ENCODE results near the gene TMEM129.

Gene TMEM129, protein sequence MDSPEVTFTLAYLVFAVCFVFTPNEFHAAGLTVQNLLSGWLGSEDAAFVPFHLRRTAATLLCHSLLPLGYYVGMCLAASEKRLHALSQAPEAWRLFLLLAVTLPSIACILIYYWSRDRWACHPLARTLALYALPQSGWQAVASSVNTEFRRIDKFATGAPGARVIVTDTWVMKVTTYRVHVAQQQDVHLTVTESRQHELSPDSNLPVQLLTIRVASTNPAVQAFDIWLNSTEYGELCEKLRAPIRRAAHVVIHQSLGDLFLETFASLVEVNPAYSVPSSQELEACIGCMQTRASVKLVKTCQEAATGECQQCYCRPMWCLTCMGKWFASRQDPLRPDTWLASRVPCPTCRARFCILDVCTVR

DNA sequence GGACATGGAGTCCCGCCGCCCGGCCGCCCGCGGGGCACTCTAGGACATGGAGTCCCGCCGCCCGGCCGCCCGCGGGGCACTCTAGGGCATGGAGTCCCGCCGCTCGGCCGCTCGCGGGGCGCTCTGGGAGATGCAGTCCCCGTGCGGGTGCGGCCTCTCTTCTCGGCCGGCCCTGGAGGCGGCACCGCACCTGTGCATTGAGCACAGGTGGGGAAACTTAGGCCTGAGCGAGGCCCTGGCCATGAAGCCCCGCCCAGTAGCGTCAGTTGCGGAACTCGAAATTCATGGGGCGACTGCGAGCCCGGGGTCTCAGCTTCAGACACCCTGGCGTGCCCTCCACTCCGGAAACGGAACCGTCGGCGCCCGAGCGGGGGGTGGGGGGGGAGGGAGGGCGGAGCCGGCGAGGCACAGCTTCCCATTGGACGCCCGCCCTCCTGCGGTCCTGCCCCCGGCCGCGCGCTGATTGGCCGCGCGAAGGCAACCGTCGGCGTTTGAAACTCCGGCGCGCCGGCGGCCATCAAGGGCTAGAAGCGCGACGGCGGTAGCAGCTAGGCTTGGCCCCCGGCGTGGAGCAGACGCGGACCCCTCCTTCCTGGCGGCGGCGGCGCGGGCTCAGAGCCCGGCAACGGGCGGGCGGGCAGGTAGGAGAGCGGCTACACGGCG is at the start of gene TMEM129, which contains the start of gene TACC3:
TMEM129 (minus strand) TSS at position 321 of the 663 bp plus-strand sequence. CDS start 486 bp downstream, outside the sequence.
TACC3 (plus strand) TSS at position 519 of the 663 bp plus-strand sequence. CDS start 1,901 bp downstream, outside the sequence.
- FAIRE-seq, result no peak

DNA sequence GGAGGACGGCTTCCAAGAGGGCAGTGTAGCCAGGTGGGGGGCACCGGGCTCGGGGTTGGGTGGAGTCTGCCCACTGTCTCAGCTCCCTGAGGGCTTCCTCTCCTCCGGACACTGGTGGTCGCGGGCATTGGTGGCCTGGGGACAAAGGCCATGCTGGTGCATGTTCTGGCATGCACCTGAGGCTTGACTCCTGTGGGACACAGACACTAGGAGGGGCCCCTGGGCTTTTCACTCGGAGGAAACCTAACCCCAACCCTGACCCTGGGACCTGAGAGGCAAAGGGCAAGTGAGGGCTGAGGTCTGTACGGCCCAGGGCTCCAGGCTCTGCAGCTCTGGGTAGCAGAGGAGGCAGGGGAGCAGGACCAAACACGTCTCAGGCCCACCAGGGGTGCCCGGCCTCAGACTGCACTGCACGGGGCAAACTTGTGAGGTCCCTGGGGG is 49.7 kb upstream of the TMEM129 start:
- no peak for FAIRE-seq

DNA sequence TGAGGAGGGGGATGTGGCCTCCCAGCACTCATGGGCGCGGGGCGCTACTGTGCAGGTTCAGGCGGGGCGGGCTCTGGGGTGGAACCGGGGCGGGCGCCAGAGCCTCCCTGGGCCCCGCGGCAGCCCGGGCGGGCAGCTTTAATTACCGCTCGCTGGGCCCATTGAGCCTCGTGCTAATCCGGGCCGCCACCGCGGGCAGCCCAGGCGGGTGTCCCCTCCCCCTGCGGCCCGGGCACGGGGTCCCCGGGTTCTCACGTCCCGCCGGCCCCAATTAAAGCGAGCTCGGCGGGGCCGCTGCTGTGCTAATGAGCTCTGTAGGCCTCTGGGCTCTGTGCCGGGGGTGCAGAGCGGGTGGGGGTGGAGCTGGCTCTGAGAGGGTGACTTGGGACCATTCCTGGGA is 49.1 kb upstream of the TMEM129 start:
- no peak for FAIRE-seq

DNA sequence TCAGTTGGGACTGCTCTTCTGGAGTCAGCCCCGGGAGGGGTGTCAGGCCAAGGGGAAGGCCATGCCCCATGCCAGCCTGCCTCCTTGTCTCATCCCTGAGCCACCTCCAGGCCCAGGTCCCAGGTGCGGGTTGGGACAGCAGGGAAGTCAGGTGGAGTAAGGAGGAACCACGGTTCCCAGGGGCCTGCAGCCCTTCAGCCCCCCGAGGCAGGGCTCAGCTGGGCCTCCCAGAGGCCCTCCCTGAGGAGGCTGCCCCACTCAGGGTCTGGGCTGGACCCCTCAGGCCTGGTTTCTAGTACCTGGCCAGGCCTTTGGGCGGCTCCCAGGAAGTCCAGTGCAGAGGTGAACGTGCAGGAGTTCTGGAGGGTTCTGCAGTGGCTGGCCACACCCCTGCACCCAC is 48.6 kb upstream of the TMEM129 start:
- FAIRE-seq, result no peak

DNA sequence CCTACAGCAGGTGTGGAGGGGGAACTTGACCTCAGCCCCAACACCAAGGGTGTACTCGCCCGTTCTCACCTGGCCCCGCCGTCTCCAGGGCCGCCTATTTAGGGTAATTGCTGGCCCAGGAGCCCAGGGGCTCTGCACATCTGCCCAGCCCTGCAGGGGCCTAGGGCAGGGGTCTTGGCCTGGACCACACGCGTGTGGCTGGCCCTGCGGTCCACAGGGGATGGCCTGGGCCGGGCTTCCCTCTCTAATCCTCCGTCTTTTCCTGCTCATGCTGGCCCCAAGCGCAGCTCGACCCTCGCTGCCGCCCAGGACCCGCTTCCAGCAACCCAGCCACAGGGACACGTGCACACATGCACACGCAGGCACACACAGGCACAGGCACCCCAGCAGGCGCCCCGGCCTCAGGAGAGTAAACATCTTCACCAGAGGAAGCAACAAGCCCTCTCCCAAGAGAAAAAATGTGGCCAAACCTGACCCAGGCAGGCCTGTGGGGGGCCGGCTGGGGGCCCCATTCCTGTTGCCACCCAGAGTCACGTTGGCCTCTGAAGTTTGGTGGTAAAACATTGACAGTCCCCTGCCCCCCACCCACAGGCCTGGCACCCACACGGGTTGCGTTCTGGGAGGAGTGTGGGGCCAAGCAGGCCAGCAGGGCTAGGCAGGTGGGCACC is 47.4 kb upstream of the TMEM129 start:
- FAIRE-seq, result no peak

DNA sequence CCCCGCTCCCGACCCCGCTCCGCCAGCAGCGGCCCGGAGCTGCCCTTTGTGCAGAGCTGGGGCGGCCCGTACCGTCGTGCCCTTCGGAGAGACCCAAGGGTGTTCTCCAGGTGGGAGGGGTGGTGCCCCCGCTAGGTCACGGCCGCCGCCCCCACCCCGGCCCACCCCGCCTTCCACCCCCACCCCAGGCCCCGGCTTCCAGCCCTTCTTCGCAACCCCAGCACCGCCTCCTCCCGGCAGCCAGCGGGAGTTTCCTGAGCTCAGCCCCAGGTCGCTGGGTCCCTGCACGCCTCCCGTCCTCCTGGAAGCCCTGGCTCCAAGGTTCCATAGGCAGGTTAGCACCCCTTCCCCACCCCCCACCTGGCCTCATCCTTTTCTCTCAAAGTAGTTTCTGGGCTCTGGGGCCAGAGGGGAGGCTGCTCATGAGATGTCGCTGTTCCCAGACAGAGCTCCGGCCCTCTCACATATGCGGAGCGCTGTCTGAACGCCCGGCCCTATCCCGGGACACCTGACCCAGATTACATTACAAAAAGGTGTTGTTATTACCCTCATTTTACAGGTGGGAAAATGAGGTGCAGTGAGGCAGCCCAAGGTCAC is 46.7 kb upstream of the TMEM129 start:
- no peak for FAIRE-seq

DNA sequence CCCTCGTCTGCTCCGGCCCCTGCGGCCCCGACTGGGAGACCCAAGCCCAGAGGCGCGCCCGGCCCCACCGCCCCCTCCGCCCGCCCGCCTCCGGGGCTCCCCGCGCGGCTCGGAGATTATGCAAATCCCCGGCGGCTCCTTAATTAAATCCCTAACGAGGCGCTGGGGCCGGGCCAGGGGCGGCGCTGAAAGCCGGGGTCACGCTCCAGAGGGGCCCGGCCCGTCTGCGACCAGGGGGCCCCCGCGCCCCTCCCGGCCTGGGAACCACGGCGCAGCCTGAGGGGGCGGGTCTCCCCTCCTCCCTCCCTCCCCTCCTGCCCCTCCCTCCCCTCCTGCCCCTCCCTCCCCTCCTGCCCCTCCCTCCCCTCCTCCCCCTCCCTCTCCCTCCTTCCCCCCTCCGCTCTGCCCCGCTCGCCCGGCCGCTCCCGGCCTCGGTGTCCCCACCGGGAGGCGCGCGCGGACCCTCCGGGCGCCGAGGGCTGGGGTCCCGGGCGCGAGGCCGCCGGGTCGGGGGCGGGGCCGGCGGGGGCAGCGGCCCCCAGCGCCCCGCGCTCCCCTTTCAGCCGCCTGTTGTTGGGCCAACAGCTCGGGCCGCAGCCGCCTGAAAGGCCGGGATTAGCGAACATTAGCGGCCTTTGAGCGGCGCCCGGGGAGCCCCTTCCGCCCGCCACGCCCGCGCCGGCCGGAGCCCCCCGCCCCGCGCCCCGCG is 46.1 kb upstream of the TMEM129 start:
- FAIRE-seq, result no peak

DNA sequence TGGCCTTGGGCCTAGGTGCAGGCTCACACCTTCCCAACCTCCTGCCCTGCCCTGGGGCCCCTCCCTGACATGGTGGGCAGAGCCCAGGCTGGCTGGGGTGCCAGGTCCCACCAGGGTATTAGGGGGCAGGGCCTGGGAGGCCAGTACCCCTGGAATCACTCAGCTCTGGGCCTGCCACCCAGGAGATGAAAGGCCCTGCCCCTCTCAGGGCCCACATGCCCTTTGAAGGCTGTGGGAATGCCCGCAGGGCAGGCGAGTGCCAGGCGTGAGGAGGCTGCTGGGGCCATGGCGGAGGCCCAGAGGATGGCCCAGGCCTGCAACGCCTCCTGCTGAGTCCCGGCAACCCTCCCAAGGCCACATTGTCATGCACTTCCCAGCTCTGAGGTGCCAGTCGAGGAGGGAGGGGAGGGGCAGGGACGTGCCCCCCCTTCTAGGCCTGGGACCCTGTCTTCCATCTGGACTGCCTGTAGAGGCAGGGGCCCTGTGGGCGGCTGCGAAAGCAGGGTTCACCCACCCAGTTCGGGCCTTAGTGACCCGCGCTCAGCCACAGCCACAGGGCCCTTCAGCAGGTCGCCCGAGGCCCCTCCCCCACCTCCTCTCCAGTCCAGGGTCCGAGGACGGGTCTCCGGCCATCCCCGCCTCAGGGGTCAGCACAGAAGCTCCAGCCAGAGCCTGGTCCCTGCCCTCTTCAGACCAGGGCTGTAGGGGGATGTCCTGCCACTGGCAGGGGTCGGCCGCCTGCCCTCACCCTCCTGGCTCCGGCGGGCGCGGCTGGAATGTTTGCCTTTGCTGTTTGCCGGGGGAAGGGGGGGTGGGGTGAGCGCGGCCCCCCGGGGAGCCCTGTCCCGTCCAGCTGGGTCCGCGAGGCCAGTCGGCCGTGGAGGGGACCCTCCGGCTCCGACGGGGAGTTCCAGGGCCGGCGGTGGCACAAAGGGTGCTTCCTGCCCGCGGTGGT is 45.3 kb upstream of the TMEM129 start:
- no peak for FAIRE-seq

DNA sequence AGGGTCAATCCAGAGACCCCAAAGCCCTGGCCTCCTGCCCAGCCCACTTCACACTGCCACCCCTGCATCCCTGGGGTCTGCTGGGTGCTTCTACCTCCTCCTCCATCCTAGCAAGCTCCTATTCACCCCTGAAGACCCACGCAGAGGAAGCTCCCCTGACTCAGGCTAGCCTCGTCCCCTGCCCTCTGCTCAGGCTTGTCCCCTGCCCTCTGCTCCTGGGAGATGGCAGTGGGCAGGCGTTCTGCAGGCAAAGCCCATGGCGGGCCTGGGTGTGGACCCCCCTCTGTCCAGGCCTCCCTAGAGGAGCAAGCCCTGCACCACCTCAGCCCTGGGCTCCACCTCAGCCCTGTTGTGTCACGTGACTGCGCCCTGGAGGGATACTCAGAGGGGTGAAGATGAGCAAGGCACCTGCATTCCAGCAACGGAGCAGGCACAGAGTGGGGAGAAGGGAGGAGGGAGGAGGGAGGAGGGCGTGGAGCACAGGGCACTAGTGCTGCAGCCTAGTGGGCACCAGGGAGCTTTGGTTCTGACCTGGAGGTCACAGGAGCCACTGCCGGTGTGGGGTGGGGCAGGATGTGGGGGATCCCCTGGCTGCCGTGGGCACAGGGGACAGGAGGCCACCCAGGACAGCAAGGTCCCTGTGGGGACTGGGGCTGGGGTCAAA is 44.4 kb upstream of the TMEM129 start:
- no peak for FAIRE-seq

DNA sequence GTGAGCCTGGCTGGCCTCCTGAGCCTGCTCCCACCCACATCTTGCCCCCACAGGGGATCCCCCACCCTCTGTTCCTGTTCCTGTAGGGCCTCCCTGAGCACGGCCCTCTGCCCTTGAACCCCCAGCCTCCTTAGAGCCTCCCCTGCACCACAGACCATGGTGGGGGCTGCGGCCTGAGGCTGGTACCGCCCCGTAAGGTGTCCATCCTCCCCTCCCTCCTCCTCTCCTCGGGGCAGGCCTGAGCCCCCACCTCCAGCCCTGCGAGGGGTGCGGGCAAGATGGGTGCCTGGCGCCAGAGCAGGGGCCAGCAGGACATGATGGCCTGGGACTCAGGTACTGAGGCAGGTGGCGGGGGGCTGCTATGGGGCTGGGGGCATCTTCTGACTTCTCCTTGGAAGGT is 43.5 kb upstream of the TMEM129 start:
- FAIRE-seq, result no peak

DNA sequence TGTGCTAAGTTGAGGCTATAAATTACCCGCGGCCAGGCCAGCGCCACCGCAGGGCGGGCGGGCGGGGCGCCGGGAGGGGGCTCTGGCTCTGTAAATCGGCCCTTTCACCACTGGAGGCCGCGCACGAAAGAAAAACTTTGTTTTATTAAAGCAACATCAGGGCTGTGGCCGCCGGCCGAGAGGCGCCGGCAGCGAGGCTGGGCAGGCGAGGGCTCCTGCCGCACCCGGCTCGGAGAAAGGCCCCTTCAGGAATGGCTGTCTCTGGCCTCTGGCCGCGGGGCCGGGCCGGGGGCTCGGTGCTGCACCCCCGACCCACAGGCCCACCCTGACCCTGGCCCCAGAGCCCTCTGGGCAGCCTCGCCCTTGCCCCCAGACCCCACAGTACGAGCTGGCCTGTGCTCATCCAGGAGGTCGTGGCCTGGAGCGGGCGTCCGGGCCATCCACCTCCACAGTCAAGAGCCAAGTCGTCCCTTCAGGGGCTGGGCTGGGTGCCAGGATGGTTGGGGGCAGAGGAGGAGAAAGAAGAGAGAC is 42.5 kb upstream of the TMEM129 start:
- FAIRE-seq, result no peak

DNA sequence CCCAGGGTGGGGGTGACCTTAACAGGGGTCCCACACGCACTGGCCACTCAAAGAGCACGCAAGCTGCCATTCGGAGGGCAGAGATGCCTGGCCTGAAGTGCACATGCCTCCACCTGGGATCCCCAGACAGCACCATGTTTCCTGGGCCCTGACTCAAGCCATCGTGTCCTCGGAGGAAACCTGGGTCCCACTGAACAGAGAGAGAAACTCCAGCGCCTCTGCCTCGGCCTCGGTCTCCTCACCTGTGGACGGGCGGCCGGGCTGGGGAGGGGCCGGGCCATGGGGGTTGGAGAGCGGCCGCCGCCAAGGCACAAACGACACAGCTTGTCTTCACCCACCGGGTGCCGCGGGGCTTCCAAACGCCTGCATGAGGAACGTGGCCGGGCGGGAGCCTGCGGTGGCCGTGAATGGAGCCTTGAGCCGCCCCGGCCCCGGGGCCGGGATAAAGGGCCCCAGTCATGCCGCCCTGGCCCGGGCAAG is 42.0 kb upstream of the TMEM129 start:
- FAIRE-seq, result no peak

DNA sequence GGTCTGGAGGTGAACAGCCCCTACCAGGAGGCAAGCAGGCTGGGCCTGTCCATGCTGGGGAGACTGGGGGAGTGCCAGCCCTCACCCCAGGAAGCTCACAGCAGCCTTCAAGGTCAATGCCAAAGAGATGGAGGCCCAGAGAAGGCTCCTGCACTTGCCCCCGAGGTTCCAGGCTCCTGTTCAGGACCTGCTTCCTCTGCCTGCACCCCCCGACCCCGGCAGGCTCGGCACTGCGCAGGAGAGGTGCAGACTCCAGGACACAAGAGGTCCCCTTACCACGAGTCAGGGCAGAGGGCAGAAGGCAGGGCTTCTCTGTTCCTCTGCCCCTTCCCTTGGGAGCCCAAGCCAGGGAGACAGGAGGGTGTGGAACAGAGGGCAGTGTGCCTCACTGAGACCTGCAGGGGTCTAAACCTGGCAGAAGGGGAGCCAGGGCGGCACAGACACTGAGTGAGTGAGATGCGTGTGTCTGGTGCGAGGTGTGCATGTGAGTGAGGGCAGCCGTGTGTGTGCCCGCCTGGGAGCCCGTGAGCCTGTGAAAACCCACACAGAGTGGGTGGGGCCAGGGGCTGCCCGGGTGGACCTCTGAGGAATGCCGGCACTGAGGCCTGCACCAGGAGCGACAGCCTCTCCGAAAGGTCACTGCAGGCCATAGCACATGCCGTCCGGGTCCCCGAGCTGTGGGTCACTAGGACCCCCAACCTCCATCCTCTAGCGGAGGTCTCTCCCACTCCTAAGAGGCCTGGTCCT is 41.3 kb upstream of the TMEM129 start:
- FAIRE-seq, result no peak

DNA sequence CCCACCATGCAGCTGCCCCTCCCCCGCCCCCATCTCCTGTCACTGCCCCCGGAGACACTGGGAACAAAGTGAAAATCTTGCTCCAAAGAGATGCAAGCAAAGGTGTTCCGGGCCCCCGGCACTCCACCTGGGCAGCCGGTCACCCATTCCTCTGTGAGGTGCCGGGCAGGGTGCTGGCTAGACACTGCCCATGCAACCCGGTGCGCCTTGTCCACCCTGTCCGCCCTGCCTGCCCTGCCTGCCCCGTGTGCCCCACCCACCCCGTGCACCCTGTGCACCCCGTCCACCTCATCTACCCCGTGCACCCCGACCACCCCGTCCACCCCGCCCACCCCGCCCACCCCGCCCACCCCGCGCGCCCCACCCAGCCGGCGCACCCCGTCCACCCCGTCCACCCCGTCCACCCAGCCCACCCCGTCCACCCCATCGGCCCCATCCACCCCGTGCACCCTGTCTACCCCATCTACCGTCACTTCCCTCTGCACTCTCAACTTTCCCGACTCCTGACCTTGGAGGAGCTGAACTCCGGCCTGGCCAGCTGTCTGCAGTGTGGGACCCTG is 40.1 kb upstream of the TMEM129 start:
- FAIRE-seq, result no peak

DNA sequence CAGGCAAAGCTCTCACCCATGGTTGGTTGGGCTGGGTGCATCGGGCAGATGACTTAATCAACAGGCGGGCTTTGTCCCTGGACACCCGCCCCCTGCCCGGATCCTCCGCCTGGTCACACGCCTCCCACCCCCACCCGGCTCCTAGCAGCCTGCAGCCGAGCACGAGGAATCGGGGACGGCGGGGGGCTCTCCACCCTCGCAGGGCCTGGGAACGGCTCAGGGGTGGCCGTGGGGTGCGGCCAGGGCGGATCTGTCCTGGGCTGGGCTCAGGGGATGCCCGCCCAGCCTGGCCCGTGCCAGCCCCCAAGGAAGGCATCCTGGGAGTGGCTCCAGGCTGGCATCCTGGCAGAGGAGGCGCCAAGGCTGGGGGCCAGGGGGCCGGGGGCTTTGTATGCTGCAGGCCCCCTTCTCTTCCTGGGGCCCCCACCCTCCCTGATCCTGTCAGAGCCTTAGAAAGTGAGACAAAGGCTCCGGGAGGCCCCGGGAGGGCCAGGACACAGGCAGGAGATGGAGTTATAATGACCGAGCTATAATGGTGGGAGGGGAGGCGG is 39.5 kb upstream of the TMEM129 start:
- no peak for FAIRE-seq

DNA sequence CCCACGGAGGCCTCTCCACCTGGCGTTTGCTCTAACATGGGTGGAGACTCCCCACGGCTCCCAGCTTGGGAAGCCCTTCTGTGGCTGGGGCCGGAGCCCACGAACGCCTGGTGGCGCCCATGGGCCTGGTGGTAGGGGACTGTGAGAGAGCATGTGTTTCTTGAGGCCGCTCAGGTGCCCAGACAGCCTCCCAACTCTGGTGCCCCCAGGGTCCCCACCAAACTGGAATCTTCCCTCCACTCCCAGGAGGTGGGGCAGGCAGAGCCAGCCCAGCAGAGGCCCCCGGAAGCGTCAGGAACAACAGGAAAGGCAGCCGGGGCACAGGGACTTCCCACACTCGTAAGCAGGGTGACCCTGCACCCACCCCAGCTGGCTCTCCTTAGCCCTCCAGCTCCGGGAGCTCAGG is 38.7 kb upstream of the TMEM129 start:
- no peak for FAIRE-seq

DNA sequence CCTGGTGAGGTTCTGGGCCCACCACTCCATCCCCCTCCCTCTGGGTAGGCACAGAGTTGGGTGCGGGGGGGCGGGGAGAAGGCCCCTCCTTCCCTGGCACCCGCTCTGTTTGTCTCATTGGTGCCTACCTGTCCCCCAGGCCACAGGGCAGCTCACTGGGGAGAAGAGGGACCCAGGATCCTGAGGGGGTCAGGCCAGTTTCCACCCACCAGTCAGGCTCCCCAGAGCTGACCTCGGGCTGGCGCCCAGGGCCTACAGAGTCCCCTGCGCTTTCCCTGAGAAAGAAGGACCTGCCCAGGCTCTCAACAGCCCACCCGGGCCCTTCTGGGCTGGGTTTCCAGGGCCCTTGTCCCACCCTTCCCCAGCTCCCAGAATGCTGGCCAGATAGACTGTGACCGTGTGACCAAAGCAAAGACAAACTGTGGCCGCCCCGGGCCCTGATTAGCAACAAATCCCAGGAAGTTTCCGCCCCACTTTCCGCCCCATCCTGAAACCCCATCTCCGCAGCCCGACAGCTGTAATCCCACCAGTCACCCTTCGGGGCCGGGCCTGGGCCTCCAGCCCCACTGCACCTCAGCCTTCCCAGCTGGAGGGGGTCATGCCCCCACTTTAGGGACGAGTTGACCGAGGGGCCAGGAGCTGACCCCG is 38.2 kb upstream of the TMEM129 start:
- no peak for FAIRE-seq

DNA sequence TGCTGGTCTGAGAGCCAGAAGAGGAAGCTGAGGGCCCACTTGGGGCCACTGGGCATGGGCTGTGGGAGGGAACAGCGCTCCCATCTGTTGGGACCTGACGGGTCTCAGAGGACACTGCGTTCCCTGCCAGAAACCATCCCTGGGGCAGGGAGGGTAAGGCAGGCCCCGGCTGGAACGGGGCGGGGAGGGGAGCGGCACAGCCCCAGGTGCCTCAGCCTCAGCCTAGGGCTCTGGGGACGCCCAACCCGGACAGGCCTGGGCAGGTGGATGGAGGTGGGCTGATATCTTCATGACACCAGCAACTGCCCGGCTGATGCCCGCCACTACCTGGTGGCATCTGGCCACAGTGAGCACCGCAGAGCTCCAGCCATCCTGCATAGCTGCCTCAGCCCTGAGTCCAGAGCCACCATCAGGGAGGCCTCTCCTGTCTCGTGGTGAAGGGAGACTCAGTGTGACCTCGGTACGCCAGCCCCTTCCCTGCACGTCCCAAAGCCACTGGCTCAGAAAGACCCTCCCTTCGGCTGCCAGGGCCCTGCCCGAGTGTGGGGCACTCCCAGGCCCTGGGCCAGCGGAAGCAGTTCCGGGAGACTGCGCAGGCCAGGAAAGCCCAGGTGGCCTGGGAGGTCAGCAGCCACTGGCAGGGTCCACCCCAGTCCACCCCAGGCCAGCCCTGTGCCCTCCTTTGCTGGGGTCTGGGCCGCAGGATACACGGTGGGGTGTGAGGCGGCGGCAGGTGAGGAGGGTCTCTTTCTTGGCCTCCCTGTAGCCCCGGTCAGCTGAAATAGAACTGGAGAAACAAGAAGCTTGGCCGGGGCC is 37.4 kb upstream of the TMEM129 start:
- FAIRE-seq, result no peak

All from A204.1 (cell line).